GM10266 (cell line): Measurements from ENCODE around the gene PLAC8.
"Not testable (repeated sequence)": the region's sequence is repeated elsewhere in the genome, so short reads cannot be mapped to it uniquely, and the experiment has no call there.

Experiments
- DNase-seq: peaks from one replicate; pipeline ENCODE4 v3.0.0; 2012; ENCODE audit errors: extremely low spot score
- CTCF ChIP-seq: IDR thresholded peaks from 2 replicates; pipeline ENCODE4 v1.5.1; 2012; ENCODE audit warnings: mild to moderate bottlenecking, low read depth; ENCODE audit not compliant: control insufficient read depth, insufficient read depth; ENCODE audit errors: missing control alignments

Gene PLAC8

DNA sequence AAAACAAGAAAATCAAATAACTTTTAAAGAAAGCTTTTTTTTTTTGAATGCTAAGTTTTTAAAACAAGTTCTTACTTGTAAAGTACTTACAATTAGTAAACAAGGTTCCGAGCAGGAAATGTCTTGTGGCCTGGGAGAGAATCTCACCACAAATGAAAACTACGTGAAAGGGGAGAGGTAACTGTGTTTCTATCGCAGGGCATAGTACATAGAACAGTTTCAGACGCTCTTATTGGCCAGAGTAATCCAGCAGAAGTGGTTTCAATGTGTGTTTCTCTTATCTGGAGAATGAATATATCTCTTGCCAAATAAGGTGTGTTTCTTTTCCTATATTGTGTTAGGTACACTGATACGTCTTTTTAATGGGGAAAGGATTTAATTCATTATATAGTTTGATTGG is at the start of gene PLAC8:
Gene PLAC8 (minus strand): TSS at position 154 of the 400 bp plus-strand sequence. CDS start 6,808 bp downstream, outside the sequence.
- DNase-seq = peak; percentile 33

DNA sequence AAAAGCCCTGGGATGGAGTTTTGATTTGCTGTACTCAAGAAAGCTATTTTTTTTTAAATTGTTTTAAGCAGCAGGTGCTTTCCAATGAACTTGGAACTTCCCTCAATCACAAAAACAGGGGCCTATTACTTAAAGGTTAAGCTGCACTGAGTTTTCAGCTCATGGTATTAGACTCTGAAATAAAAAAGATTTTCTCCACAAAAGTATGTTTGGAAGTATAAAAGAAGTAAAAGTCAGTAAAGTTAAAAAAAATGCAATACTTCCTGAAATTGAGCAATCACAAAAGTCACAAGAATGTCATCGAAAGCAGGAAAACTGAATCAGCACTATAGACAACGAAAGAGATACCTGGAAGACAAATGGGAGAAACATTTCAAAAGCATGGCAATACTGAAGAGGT is 38.9 kb upstream of the PLAC8 start:
- no peak for TF ChIP-seq CTCF
- no peak for DNase-seq

More for the DNA sequence above, at the start of gene PLAC8:
- TF ChIP-seq CTCF = no peak

DNA sequence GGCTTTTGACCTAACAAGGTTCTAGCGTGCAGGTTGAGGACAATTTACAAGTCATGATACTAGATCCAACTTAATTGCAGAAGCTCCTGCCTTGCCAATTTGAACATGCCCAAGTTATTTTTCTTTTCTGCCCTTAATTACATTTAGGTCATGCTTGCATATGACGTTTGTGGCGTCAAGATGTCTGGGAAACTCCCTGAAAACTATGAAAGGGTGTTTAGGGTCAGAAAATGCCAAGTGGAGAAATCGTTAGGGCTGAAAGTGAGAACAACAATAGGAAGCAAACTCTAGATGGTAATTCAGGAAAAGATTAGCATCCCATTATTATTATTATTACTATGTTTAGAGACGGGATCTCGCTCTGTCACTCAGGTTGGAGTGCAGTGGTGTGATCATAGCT is 38.2 kb upstream of the PLAC8 start:
- no peak for TF ChIP-seq CTCF
- no peak for DNase-seq

- no peak for TF ChIP-seq CTCF
- DNase-seq = no peak
Measured at GRCh38 chr4:83151651-83152050, 37.1 kb upstream of the PLAC8 start.

DNA sequence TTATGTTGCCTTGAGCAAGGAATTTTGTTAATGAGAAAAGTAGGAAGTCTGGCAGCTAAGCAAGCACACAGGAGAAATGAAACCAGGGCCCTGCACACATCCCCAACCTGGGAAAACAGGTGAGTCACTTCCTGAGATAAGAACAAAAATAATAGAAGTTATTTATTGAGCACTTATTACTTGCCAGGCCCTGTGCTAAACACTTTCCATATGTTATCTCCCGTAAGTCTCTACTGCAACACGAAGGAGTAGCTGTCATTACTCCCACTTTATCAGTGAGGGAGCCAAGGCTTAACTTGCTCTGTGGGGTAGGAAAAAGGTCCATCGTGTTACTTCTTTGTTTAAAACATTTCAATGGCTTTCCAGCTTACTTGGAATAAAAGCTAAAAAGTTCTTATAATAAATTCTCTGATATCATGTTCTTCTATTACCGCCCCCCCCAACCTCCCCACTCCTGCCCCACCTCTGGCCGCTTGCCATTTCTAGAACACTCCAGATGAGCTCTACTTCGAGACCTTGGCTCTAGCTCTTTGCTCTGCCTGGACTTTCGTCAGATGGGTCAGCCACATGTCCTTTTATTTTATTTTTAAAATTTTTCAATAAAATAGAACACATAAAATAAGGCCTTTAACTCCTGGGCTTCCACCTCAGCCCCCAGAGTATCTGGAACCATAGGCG is 36.3 kb upstream of the PLAC8 start:
- no peak for TF ChIP-seq CTCF
- DNase-seq = no peak

DNA sequence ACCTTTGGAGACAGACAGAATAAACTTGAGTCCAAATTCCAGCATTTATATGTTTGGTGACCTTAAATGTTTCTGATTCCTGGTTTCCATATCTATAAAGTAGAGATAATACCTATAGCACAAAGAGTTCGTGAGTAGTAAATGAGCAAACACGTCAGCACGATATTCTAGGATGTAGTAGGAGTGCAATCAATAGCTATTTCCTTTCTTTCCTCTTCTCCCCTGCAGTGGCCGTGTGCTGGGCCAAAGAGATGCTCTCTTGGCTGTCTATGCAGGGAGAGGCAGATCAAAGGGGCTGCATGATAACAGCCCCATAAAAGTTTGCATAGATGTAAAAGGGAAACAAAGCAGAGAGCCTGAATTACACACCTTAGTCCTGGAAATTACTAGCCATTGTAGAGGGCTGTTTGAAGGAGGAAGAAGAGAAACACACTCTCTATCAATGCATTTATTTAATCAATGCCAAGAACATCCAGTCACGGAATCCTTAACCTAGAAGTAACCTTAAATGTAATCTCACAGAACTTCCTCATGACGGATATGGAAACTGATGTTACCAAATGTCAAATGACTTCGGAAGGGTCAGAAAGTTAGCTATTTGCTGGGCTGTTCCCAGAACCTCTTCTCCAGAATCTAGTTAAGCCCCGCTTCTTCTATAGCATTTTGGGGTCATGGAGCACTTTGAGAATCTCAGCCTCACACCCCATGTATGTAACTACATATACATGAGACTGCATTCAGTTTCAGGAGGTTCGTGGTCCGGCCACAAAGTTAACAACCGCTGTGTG is 35.5 kb upstream of the PLAC8 start:
- DNase-seq = no peak
- TF ChIP-seq CTCF = no peak

- TF ChIP-seq CTCF = no peak
- no peak for DNase-seq
Measured at GRCh38 chr4:83146841-83147240, 32.3 kb upstream of the PLAC8 start.

DNA sequence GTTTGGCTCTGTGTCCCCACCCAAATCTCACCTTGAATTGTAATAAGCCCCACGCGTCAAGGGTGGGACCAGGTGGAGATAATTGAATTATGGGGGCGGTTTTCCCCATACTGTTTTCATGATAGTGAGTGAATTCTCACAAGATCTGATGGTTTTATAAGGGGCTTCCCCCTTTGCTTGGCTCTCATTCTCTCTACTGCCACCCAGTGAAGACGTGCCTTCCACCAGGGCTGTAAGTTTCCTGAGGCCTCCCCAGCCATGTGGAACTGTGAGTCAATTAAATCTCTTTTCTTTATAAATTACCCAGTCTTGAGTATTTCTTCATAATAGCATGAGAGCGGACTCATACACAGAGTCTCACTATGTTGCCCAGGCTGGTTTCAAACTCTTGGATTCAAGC is 31.2 kb upstream of the PLAC8 start:
- not testable (repeated sequence) for DNase-seq
